Activated gamma-delta T cell treated with Interleukin-2 at 50 U/mL for 16 hours (primary cell): ENCODE results near the gene METTL25B.

ENCODE experiments used
- DNase-seq: peaks from one replicate; pipeline ENCODE4 v3.0.0-alpha.2; 2020

Gene METTL25B

GRCh38 chr1:156727926-156728598 is at the start of gene METTL25B:
Gene METTL25B (plus strand): TSS chr1:156728469. CDS start chr1:156729105, 636 bp downstream.
- peak; percentile 59 for DNase-seq

- DNase-seq, result no peak
Observed at GRCh38 chr1:156680056-156680455, 48.2 kb upstream of the METTL25B start.

- DNase-seq, result no peak
Observed at GRCh38 chr1:156681196-156681960, 46.9 kb upstream of the METTL25B start.

GRCh38 chr1:156682166-156682890 is 45.9 kb upstream of the METTL25B start:
- no peak for DNase-seq

GRCh38 chr1:156684227-156684782 is 44.0 kb upstream of the METTL25B start:
- DNase-seq, result no peak

- peak; percentile 75 for DNase-seq
Observed at GRCh38 chr1:156689035-156689952, 39.0 kb upstream of the METTL25B start.

GRCh38 chr1:156689953-156690674 is 38.2 kb upstream of the METTL25B start:
- no peak for DNase-seq

GRCh38 chr1:156690675-156691036 is 37.6 kb upstream of the METTL25B start:
- no peak for DNase-seq

- no peak for DNase-seq
Observed at GRCh38 chr1:156691191-156691590, 37.1 kb upstream of the METTL25B start.

- DNase-seq, result no peak
Observed at GRCh38 chr1:156691665-156692440, 36.4 kb upstream of the METTL25B start.

GRCh38 chr1:156692441-156692924 is 35.8 kb upstream of the METTL25B start:
- no peak for DNase-seq

- DNase-seq, result no peak
Observed at GRCh38 chr1:156692925-156693847, 35.1 kb upstream of the METTL25B start.

- DNase-seq, result no peak
Observed at GRCh38 chr1:156693848-156694689, 34.2 kb upstream of the METTL25B start.

- DNase-seq, result no peak
Observed at GRCh38 chr1:156694690-156694962, 33.6 kb upstream of the METTL25B start.

- DNase-seq, result no peak
Observed at GRCh38 chr1:156696755-156697154, 31.5 kb upstream of the METTL25B start.

- no peak for DNase-seq
Observed at GRCh38 chr1:156697481-156697880, 30.8 kb upstream of the METTL25B start.

- no peak for DNase-seq
Observed at GRCh38 chr1:156698995-156699394, 29.3 kb upstream of the METTL25B start.

GRCh38 chr1:156700736-156701531 is 27.3 kb upstream of the METTL25B start:
- DNase-seq, result no peak
